22Rv1 (cell line): ENCODE results near the gene PHB1.

Source experiments
- H3K27ac ChIP-seq: fragments of 450-650 bp; 2 replicates; pipeline ENCODE4 v1.5.1; 2017
- CTCF ChIP-seq: fragments of 450-650 bp; IDR thresholded peaks from 2 replicates; pipeline ENCODE4 v1.5.1; 2017; ENCODE audit warnings: mild to moderate bottlenecking
- ZFX ChIP-seq: fragments of 450-650 bp; IDR thresholded peaks from 2 replicates; pipeline ENCODE4 v1.6.1; 2017; ENCODE audit warnings: antibody characterized with exemption, borderline replicate concordance

Gene PHB1

DNA sequence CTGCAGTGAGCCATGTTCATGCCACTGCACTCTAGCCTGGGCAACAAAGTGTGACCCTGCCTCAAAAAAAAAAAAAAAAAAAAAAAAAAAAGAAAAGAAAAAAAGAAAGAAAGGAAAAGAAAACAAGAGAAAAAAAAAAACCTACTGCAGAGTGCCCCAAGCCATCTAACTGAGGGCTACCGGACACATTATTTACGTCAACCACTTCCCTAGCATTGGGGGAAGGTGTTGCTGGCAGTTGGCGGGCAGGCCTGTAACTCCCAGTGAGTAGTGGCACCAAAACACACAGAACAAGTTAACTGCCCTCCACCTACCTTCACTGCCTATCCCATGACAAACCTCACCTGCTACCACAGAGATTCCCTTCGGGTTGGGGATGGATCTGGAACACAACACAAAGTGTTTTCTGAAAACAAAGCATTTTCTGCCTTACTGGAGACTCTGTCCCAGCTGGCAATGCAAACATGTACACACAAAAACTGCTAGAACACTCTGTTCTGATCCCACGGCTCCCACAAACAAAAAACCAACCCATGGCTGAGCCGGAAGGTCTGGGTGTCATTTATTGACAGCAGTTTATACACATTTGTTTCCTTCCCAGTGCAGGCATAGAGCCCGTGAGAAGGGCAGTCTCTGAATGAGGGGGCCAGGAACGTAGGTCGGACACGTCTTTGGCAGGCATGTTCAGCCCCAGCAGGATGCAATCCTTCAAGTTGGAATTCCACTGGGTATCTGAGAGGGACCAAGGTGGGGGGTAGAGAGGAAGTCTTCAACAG is 11.0 kb downstream of the PHB1 start:
- TF ChIP-seq CTCF (no peak), ZFX (no peak)
- H3K27ac ChIP-seq = peak overlapping the region; percentile 5; the same call in 1 of the 2 replicates

- no peak overlapping the region for H3K27ac ChIP-seq
- TF ChIP-seq ZFX = no peak
- no peak for TF ChIP-seq CTCF
Measured at GRCh38 chr17:49402706-49403105, 12.0 kb downstream of the PHB1 start.

DNA sequence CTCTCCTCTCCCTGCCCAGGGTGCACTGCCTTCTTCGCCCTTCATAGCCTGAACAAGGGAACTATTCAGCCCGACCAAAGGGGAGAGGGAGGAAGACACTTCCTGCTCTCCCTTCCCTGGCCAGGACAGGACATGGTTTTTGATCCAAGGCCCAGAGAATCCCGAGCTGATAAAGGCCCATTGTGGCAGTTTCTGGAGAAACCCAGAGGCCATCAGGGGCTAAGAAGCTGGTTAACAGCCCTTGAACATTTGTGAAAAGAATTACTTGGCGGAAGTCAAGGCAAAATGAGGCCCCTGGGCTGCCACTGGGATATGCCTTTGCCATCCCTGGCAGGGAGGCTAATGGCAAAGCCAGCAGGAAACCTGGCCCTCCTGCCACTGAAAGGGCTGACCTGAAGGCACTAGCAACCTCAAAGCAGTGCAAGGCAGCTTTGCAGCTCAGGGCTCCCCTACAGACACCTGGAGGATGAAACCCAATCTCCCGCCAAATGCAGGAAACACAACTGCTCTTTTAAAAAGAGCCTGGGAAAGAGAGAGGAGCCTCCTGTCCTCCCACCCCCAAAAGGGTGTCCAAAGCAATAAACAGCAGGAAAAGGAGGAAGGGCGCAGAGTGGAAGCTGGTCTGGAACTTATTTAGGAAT is 12.6 kb downstream of the PHB1 start:
- TF ChIP-seq CTCF (no peak), ZFX (no peak)
- no peak overlapping the region for H3K27ac ChIP-seq

DNA sequence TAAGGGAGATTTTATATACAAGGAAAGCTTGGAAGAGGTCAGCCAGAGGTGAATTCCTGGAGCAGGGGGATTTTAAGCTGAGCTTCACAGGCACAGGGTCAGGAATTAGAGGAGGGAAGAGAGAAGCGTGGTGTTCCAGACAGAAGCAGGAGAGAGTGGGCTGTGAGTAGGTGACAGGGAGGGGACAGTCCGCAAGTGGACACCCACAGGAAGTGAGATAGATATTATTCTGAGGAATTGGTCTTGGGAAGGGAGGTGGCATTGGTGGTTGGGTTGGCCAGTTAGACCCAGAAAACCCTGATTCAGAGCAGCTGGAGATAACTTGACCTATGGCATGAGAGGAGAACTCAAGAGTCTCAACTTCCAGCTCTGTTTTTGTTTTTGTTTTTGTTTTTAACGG is 14.7 kb downstream of the PHB1 start:
- no peak for TF ChIP-seq CTCF
- no peak for TF ChIP-seq ZFX
- H3K27ac ChIP-seq = no peak overlapping the region

DNA sequence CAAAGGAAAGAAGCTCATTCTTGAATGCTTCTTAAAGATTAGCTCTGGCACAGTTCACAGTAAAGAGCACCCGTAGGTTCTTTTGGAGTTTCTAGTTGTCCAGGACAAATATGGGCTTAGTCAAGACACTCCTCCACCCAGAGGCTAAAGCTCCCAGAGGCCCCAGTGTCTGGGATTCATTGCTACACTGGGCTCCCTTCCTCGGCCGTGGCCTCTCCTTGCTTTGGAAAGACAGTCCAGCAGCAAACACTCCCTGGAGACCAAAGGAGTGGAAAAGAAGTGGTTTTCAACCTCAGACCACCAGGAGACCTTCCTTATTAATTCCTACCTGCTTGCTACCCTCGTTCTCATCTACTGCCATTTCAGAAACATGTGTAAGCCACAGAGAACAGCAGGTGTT is 17.1 kb downstream of the PHB1 start:
- H3K27ac ChIP-seq = no peak overlapping the region
- TF ChIP-seq CTCF = no peak
- TF ChIP-seq ZFX = no peak

DNA sequence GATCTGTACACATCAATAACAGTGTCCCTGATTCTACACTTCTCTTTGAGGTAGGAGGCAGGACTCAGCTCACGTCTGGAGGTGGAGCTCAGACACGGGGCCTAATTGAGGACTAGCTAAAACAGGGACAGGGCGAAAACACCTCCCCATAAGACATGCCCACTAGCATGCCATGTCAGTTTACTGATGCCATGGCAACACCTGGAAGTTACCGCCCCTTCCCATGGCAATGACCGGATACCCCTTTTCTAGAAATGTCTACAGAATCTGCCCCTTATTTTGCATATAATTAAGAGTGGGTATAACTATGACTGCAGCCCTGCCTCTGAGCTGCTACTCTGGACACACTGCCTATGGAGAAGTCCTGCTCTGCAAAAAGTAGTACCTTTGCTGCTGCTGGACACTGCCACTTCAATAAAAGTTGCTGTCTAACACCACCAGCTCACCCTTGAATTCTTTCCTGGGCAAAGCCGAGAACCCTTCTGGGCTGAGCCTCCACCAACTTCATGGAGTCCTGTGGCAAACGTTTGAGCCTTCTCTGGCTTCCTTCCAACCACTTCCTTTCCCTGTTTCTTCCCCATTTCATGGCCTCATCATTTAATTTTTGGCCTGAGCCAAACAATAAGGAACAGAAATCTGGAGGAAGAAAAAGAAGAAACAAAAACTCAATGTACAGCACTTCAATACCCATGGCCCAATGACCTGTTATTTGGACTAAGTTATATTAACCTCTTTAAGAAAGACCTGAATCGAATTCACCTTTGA is 21.0 kb downstream of the PHB1 start:
- H3K27ac ChIP-seq = no peak overlapping the region
- TF ChIP-seq ZFX = no peak
- TF ChIP-seq CTCF = no peak
